HepG2 (cell line): ENCODE measurements around the gene SLC19A1. TPM values are rescaled to one million over a fixed set of nuclear protein-coding genes. Genes with fewer than 3 reads are reported as not detected.
A peak's percentile ranks its signal among the peaks of the same experiment; 100 is the strongest.

Experiments
- ATAC-seq: fragments of 200-7000 bp; cut with Tn5 transposase; 3 replicates; pipeline ENCODE4 v1.9.1; 2020; ENCODE audit warnings: mild to moderate bottlenecking, moderate library complexity
- BruUV-seq: library from RNA; stranded (reverse); fragments of 400-500 nt; replicated peaks from 2 replicates; lab custom pipeline; 2021; lab: Mats Ljungman, UMichigan
- CTCF ChIA-PET: fragments of 300-600 bp; formaldehyde crosslinking; extraction: SDS; loops from one replicate; lab custom pipeline; 2021; ENCODE audit warnings: low total read pairs, inconsistent platforms, low intra/inter-chr PET ratio; lab: Yijun Ruan, JAX
- POLR2A ChIA-PET: fragments of 350-600 bp; sonication (Branson Sonifier 250); formaldehyde crosslinking; loops from one replicate; lab custom pipeline; 2020; ENCODE audit warnings: antibody characterized with exemption, inconsistent platforms; lab: Yijun Ruan, JAX
- DNase-seq: peaks from one replicate; pipeline ENCODE4 v3.0.0-alpha.2; 2015; ENCODE audit warnings: low spot score
- FAIRE-seq: peaks from 3 replicates; lab custom pipeline; 2011; peaks lifted over from hg19 to GRCh38; lab: Jason Lieb, UNC
- H2AFZ ChIP-seq: one replicate; pipeline ENCODE4 v1.6.1; 2011; ENCODE audit warnings: low read length, inconsistent platforms
- H3K27ac ChIP-seq: fragments of 300-600 bp; 3 replicates; pipeline ENCODE4 v1.8.0; 2011; ENCODE audit warnings: mixed run types, mild to moderate bottlenecking, mixed read lengths, low read length, inconsistent platforms; ENCODE audit not compliant: insufficient read depth; ENCODE audit errors: extremely low read length
- H3K27me3 ChIP-seq, 2 experiments: fragments of 200-600 bp in 1 of 2; 2 replicates in 1 of 2; 3 replicates in 1 of 2; pipeline versions ENCODE4 v1.6.0 to v1.8.0; 2011; ENCODE audit warnings: low read length in 2 of 2, mild to moderate bottlenecking in 2 of 2, moderate library complexity in 2 of 2, inconsistent platforms in 1 of 2; ENCODE audit not compliant: insufficient read depth in 2 of 2, control insufficient read depth in 1 of 2
- H3K36me3 ChIP-seq, 2 experiments: fragments of 200-600 bp in 1 of 2; replicated peaks in 1 of 2; 2 replicates in 1 of 2; 3 replicates in 1 of 2; pipeline versions ENCODE4 v1.5.1 to v1.8.0; 2011; ENCODE audit warnings: low read length in 2 of 2, inconsistent platforms in 1 of 2; ENCODE audit not compliant: insufficient read depth in 2 of 2, control insufficient read depth in 1 of 2
- H3K4me1 ChIP-seq: 2 replicates; pipeline ENCODE4 v1.5.1; 2012; ENCODE audit warnings: low read length, inconsistent platforms; ENCODE audit not compliant: insufficient read depth
- H3K4me2 ChIP-seq: 2 replicates; pipeline ENCODE4 v1.6.0; 2011; ENCODE audit warnings: low read depth, low read length, inconsistent platforms
- H3K4me3 ChIP-seq, 3 experiments: fragments of 200-600 bp in 1 of 3; sonication (generic), shearing (Covaris generic) in 1 of 3; replicated peaks in 1 of 3; 2 replicates each; pipeline ENCODE4 v1.5.1; 2011 to 2016; ENCODE audit warnings: low read length in 3 of 3, inconsistent platforms in 2 of 3, low read depth in 2 of 3, mild to moderate bottlenecking in 2 of 3, control low read depth in 1 of 3, mixed read lengths in 1 of 3; ENCODE audit not compliant: insufficient read depth in 1 of 3
- H3K79me2 ChIP-seq: one replicate; pipeline ENCODE4 v1.6.1; 2011; ENCODE audit warnings: low read length, inconsistent platforms; ENCODE audit not compliant: insufficient read depth
- H3K9ac ChIP-seq: 2 replicates; pipeline ENCODE4 v1.6.0; 2011; ENCODE audit warnings: mild to moderate bottlenecking, low read depth, low read length, inconsistent platforms; ENCODE audit not compliant: insufficient read depth
- H3K9me3 ChIP-seq: 2 replicates; pipeline ENCODE4 v1.5.1; 2012; ENCODE audit warnings: mild to moderate bottlenecking, low read length
- H4K20me1 ChIP-seq: 2 replicates; pipeline ENCODE4 v1.6.0; 2011; ENCODE audit warnings: inconsistent platforms, mild to moderate bottlenecking, low read length, moderate library complexity; ENCODE audit not compliant: insufficient read depth
- SRSF1 ChIP-seq: fragments of 200-400 bp; formaldehyde crosslinking; optimal IDR thresholded peaks from 2 replicates; pipeline ENCODE3; 2017; ENCODE audit warnings: mild to moderate bottlenecking, low read depth, low read length, moderate library complexity
- ZNF263 ChIP-seq: sonication (generic); formaldehyde crosslinking; IDR thresholded peaks from 2 replicates; pipeline ENCODE4 v1.4.0; 2020; ENCODE audit warnings: missing genetic modification reagents
- ZNF788 ChIP-seq: sonication (generic); formaldehyde crosslinking; IDR thresholded peaks from 2 replicates; pipeline ENCODE4 v1.5.0; 2020; ENCODE audit warnings: mild to moderate bottlenecking, missing genetic modification reagents, borderline replicate concordance
- WGBS: methylation state at CpG from one replicate; pipeline ENCODE4 v1.1.6; 2017; ENCODE audit warnings: low lambda C conversion rate; 5-methylcytosine and 5-hydroxymethylcytosine counted together
- in situ Hi-C: cut with HindIII; loops from 2 replicates; pipeline ENCODE4 v1.10.0; 2017; ENCODE audit warnings: low pct_unique_long_range_greater_than_20kb; ENCODE audit not compliant: extremely low pct_ligation_motif_present
- intact Hi-C: fragments of 100-400 bp; cut with micrococcal nuclease; formaldehyde crosslinking; loops from one replicate; pipeline ENCODE4 v1.10.0; 2022; ENCODE audit not compliant: unreplicated experiment
- polyA plus RNA-seq, 8 experiments: library from polyadenylated mRNA; depleted of rRNA in 3 of 8; stranded (reverse) in 7 of 8; unstranded in 1 of 8; fragments of >200 nt; fragmentation: Illumina TruSeq in 4 of 8; extraction: Trizol in 4 of 8; gene quantifications; 2 replicates each; pipeline versions ENCODE4 v1.2.1 to v1.2.3, GENCODE V29; 2011 to 2016; ENCODE audit warnings: low read depth in 4 of 8, missing spikeins in 1 of 8, mixed read lengths in 1 of 8; ENCODE audit not compliant: insufficient read depth in 1 of 8
- total RNA-seq, 5 experiments: library from RNA; depleted of rRNA; stranded (reverse); fragments of >200 nt; fragmentation: Illumina TruSeq; extraction: Trizol; gene quantifications; 2 replicates each; pipeline ENCODE4 v1.2.3, GENCODE V29; 2016; ENCODE audit warnings: low read depth in 1 of 5
- TF ChIP-seq, protein P1 (sequence below): sonication (generic); formaldehyde crosslinking; IDR thresholded peaks from 2 replicates; pipeline ENCODE4 v1.4.0; 2020; ENCODE audit warnings: missing genetic modification reagents

Gene SLC19A1
- total and polyA plus RNA-seq, 2 of the 13 experiments (the other 11 are each of a cell fraction or from before 2014, with no cell fraction given) = 21.8 to 23.0 TPM

DNA sequence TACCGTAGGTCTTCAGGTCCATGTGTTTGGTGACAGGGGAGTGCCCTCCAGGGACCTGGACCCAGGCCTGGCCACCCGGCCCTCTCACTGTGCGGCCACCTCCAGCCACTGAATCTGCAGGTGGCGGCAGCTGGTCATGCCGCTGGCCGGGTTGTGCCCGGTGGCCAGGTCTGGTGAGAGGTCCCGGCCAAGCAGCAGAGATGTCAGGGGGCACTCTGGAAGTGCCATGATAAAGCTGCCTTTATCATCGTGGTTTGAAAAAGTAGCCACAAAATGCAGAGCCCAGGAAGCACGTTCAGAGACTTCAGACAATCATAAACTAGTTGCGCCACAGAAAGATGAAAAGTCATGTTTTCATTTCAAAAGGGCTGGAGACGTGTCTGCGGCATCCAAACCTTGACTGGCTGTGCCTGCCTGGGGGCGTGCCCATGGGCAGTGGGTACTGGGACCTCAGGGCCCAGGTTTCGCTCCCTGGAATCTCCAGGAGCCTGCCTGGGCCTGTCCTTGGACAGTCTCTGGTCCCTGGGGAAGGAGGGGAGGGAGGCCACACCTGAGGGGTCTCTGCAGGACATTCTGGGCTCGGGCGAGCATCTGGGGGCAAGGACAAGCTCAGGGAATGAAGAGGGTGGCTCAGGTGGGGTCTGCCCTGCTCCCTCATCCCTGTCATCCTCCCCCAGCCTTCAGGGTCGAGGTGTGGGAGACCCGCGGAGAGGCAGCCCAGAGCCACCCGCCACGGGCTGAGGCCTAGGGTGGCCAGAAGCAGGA, 92.4 kb downstream of the SLC19A1 start:
- ChIA-PET POLR2A (interaction anchor here (1.0 to 4.4 kb wide), 9 partner anchors 10 to 142 kb away, joined by 3 to 41 read pairs (median 4); no protein-coding TSS in a partner anchor), CTCF (no interaction called here)
- no peaks in the 10 kb centered on the region for H4K20me1 ChIP-seq
- peak overlapping the region; percentile 74 for H3K27ac ChIP-seq
- H3K4me1 ChIP-seq = peaks cover 87% of the 10 kb centered on the region
- intact Hi-C loops (loop anchor here (1.0 to 5.0 kb wide), 2 partner anchors 21 to 143 kb away; no protein-coding TSS in a partner anchor), in situ Hi-C loops (no loop called here)
- DNase-seq (no peak), FAIRE-seq (no peak), ATAC-seq (peak; percentile 4; the same call in 2 of the 3 replicates)
- peaks cover 6 to 8% of the 10 kb centered on the region in 2 experiments; a peak in 3 of 5 replicates for H3K36me3 ChIP-seq
- H2AFZ ChIP-seq = no peak overlapping the region
- peak overlapping the region in 1 of 3 experiments; percentile 49; a peak in 1 of 6 replicates for H3K4me3 ChIP-seq
- peaks cover 90% of the 10 kb centered on the region for H3K79me2 ChIP-seq
- BruUV-seq = no TSS peak
- no peaks in the 10 kb centered on the region for H3K27me3 ChIP-seq
- H3K4me2 ChIP-seq = peak overlapping the region; percentile 72
- 73% methylated on average over 8 of the region's 22 CpGs for WGBS
- H3K9ac ChIP-seq = peak overlapping the region; percentile 58
- H3K9me3 ChIP-seq = no peaks in the 10 kb centered on the region; the same call in 1 of the 2 replicates
- TF ChIP-seq, protein P1, sequence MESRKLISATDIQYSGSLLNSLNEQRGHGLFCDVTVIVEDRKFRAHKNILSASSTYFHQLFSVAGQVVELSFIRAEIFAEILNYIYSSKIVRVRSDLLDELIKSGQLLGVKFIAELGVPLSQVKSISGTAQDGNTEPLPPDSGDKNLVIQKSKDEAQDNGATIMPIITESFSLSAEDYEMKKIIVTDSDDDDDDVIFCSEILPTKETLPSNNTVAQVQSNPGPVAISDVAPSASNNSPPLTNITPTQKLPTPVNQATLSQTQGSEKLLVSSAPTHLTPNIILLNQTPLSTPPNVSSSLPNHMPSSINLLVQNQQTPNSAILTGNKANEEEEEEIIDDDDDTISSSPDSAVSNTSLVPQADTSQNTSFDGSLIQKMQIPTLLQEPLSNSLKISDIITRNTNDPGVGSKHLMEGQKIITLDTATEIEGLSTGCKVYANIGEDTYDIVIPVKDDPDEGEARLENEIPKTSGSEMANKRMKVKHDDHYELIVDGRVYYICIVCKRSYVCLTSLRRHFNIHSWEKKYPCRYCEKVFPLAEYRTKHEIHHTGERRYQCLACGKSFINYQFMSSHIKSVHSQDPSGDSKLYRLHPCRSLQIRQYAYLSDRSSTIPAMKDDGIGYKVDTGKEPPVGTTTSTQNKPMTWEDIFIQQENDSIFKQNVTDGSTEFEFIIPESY (CRISPR knock-in tag) = peak; percentile 57; the same call in 1 of the 2 replicates
- TF ChIP-seq ZNF263 (CRISPR knock-in tag) (0 out of 2 replicates have a peak, but pooled peaks have one; percentile 37), ZNF788 (CRISPR knock-in tag) (0 out of 2 replicates have a peak, but pooled peaks have one; percentile 13), SRSF1 (no peak)
- TF ChIP-seq, all 625 proteins: peak for 3
